ENCODE data around the gene STK32A. TPM values are rescaled to one million over a fixed set of nuclear protein-coding genes. Genes with fewer than 3 reads are reported as not detected.

Gene STK32A
- total and polyA plus RNA-seq, 2 experiments from 2014 or later = 2.4 to 2.8 TPM

GRCh38 chr5:147371290-147371689 lies 136.5 kb downstream of the STK32A start:
- H3K27me3 Mint-ChIP-seq (ENCODE audit: insufficient read depth, low read depth, poor library complexity) = peaks cover 1% of the 10 kb centered on the region

More at GRCh38 chr5:147371290-147371689, 136.5 kb downstream of the STK32A start:
- no peaks in the 10 kb centered on the region for H3K9me3 Mint-ChIP-seq
- no peak overlapping the region for H3K4me3 Mint-ChIP-seq
- no peak for TF ChIP-seq REST (IDR thresholded peaks at IDR 0.05; ENCODE audit: unreplicated experiment)
- no peak for TF ChIP-seq JUNB (IDR thresholded peaks at IDR 0.05; ENCODE audit: unreplicated experiment)
- TF ChIP-seq EZH2phosphoT487 (IDR thresholded peaks at IDR 0.05; ENCODE audit: unreplicated experiment) = no peak
- TF ChIP-seq STAT1 (IDR thresholded peaks at IDR 0.05; ENCODE audit: unreplicated experiment) = no peak
- no peak for TF ChIP-seq CREB1 (CRISPR knock-in tag; IDR thresholded peaks at IDR 0.05; ENCODE audit: low read depth)
- TF ChIP-seq ZNF114 (CRISPR knock-in tag; IDR thresholded peaks at IDR 0.05) = no peak
- no peak for TF ChIP-seq CTCF (conservative IDR thresholded peaks at IDR 0.05; ENCODE audit: low read depth in 2 of 2)
- TF ChIP-seq EZH2 (IDR thresholded peaks at IDR 0.05; ENCODE audit: low read depth, unreplicated experiment) = no peak
- TF ChIP-seq ETS1 (IDR thresholded peaks at IDR 0.05) = no peak
- no peak for TF ChIP-seq NANOG (IDR thresholded peaks at IDR 0.05; ENCODE audit: borderline replicate concordance)
- no peak for TF ChIP-seq POLR2AphosphoS5 (IDR thresholded peaks at IDR 0.05; ENCODE audit: low read depth)
- TF ChIP-seq ZNF331 (CRISPR knock-in tag; IDR thresholded peaks at IDR 0.05; ENCODE audit: low read depth) = no peak
- no peak for TF ChIP-seq ZNF462 (CRISPR knock-in tag; IDR thresholded peaks at IDR 0.05)
- no peaks in the 10 kb centered on the region for H3K79me2 ChIP-seq (replicated peaks; ENCODE audit: insufficient read depth)
- no peak overlapping the region for H3K4me3 ChIP-seq
- H3K4me2 ChIP-seq = no peak overlapping the region
- H3K36me3 Mint-ChIP-seq (ENCODE audit: low read depth) = no peaks in the 10 kb centered on the region
- peaks cover 4% of the 10 kb centered on the region; the same call in 1 of the 2 replicates for H3K4me1 ChIP-seq (ENCODE audit: insufficient read depth)
- H2AFZ ChIP-seq = no peak overlapping the region
- H3K27me3 ChIP-seq (ENCODE audit: insufficient read depth) = no peaks in the 10 kb centered on the region
- H3F3A ChIP-seq (replicated peaks; ENCODE audit: low read depth) = no peaks in the 10 kb centered on the region
- H3K36me3 ChIP-seq (ENCODE audit: insufficient read depth) = no peaks in the 10 kb centered on the region
- no peaks in the 10 kb centered on the region for H4K20me1 ChIP-seq (replicated peaks; ENCODE audit: insufficient read depth)
- ATAC-seq = no peak
- DNase-seq (ENCODE audit: low spot score) = no peak
- peaks cover 3% of the 10 kb centered on the region; the same call in 1 of the 2 replicates for H3K9me2 ChIP-seq (ENCODE audit: insufficient read depth)
- H3K27ac Mint-ChIP-seq = no peak overlapping the region
- H3K4me1 Mint-ChIP-seq = peaks cover 7% of the 10 kb centered on the region
- H3K27ac ChIP-seq (ENCODE audit: low read depth) = no peak overlapping the region
